ENCODE measurements around the gene RNF38.
"Not testable (repeated sequence)": the region's sequence is repeated elsewhere in the genome, so short reads cannot be mapped to it uniquely, and the experiment has no call there.

RNF38 gene

GRCh38 chr9:36399980-36400331 lies at the start of gene RNF38:
Gene RNF38, minus strand, starts transcription at chr9:36400269. Its CDS starts 161 bp downstream, at chr9:36400108.
- no peak for DNase-seq

- not testable (repeated sequence) for DNase-seq
Observed at GRCh38 chr9:36448555-36448954, 48.5 kb upstream of the RNF38 start.

GRCh38 chr9:36448017-36448416 lies 47.9 kb upstream of the RNF38 start:
- DNase-seq = no peak

GRCh38 chr9:36446678-36447077 lies 46.6 kb upstream of the RNF38 start:
- DNase-seq = not testable (repeated sequence)

GRCh38 chr9:36445800-36446361 lies 45.8 kb upstream of the RNF38 start:
- no peak for DNase-seq

GRCh38 chr9:36444203-36444602 lies 44.1 kb upstream of the RNF38 start:
- DNase-seq = no peak

- no peak for DNase-seq
Observed at GRCh38 chr9:36443581-36443980, 43.5 kb upstream of the RNF38 start.

- no peak for DNase-seq
Observed at GRCh38 chr9:36442710-36443109, 42.6 kb upstream of the RNF38 start.

GRCh38 chr9:36441966-36442365 lies 41.9 kb upstream of the RNF38 start:
- no peak for DNase-seq

GRCh38 chr9:36438536-36439236 lies 38.6 kb upstream of the RNF38 start:
- DNase-seq = no peak

GRCh38 chr9:36437790-36438189 lies 37.7 kb upstream of the RNF38 start:
- no peak for DNase-seq

GRCh38 chr9:36436909-36437308 lies 36.8 kb upstream of the RNF38 start:
- DNase-seq = peak in 28 of 56 donors; percentile 4 to 64 (median 24)

- DNase-seq = no peak
Observed at GRCh38 chr9:36433386-36433785, 33.3 kb upstream of the RNF38 start.

- DNase-seq = no peak
Observed at GRCh38 chr9:36431078-36431477, 31.0 kb upstream of the RNF38 start.

- no peak for DNase-seq
Observed at GRCh38 chr9:36426945-36427344, 26.9 kb upstream of the RNF38 start.

GRCh38 chr9:36426348-36426747 lies 26.3 kb upstream of the RNF38 start:
- DNase-seq = no peak

- DNase-seq = no peak
Observed at GRCh38 chr9:36424289-36425055, 24.4 kb upstream of the RNF38 start.

- DNase-seq = peak in 2 of 56 donors; percentile 17 to 25
Observed at GRCh38 chr9:36423206-36423605, 23.1 kb upstream of the RNF38 start.

GRCh38 chr9:36416890-36417289 lies 16.8 kb upstream of the RNF38 start:
- no peak for DNase-seq

- no peak for DNase-seq
Observed at GRCh38 chr9:36415822-36416525, 15.9 kb upstream of the RNF38 start.

GRCh38 chr9:36411410-36411809 lies 11.3 kb upstream of the RNF38 start:
- not testable (repeated sequence) for DNase-seq

GRCh38 chr9:36409076-36409475 lies 9.0 kb upstream of the RNF38 start:
- not testable (repeated sequence) for DNase-seq

Data from amygdala (tissue), 56 donors.